SK-N-SH (cell line): ENCODE results near the gene ABCA10.

Experiments used
- FOXJ3 ChIP-seq: sonication (generic); formaldehyde crosslinking; IDR thresholded peaks from 2 replicates; pipeline ENCODE4 v1.5.1; 2020; ENCODE audit warnings: mild to moderate bottlenecking, missing genetic modification reagents
- SIN3A ChIP-seq: IDR thresholded peaks from 2 replicates; pipeline ENCODE4 v1.6.1; 2012; ENCODE audit warnings: low read depth, mild to moderate bottlenecking, low read length, moderate library complexity, borderline replicate concordance
- TF ChIP-seq, protein P1 (sequence below): fragments of 200-600 bp; sonication (generic); IDR thresholded peaks from 2 replicates; pipeline ENCODE4 v1.6.1; 2017; ENCODE audit warnings: antibody characterized with exemption, mild to moderate bottlenecking, moderate library complexity
- TF ChIP-seq, protein P2 (sequence below): fragments of 150-350 bp; IDR thresholded peaks from 2 replicates; pipeline ENCODE4 v1.6.1; 2017; ENCODE audit warnings: antibody characterized with exemption, low read length, low read depth, borderline replicate concordance

DNA sequence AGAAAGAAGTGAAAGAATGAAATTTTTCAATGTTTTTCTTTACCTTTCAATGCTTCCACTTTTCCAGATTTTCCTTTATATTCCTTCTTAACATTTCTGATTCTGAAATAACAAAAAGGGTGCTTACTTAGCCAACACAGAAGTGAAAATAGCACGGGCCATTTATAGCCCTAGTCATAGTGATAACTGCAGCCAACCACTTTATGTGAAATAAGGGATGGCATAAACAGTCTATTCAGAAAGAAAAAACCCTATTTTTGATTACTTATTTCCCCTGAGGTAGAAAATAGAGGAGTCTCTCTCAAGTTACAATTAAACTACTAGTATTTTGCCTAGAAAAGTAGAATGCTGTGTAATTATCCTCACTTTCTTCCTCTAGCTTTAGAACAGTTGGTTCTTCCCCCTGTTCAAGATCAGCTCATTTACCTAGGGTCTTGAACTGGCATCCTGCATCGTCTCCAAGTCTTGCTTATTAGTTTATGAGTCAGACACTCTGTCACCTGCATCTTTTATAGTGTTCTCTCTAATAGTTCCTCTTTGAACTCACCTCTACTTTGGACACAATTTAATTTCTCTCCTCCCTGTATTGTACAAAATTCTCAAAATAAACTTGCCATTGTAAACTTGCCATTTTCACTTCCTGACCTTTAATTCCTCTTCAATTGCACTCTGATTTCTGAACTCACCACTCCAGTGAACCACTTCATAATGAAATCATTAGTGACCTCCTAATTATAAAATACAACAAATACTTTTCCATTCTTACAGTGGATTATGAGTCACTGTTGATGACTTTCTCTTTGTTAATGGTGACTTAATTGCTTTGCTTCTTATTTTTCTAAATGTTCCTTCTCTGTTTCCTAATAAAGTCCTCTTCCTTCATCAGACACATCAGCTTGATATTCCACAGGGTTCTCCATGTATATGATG is 110.5 kb downstream of the ABCA10 start:
- TF ChIP-seq, protein P1, sequence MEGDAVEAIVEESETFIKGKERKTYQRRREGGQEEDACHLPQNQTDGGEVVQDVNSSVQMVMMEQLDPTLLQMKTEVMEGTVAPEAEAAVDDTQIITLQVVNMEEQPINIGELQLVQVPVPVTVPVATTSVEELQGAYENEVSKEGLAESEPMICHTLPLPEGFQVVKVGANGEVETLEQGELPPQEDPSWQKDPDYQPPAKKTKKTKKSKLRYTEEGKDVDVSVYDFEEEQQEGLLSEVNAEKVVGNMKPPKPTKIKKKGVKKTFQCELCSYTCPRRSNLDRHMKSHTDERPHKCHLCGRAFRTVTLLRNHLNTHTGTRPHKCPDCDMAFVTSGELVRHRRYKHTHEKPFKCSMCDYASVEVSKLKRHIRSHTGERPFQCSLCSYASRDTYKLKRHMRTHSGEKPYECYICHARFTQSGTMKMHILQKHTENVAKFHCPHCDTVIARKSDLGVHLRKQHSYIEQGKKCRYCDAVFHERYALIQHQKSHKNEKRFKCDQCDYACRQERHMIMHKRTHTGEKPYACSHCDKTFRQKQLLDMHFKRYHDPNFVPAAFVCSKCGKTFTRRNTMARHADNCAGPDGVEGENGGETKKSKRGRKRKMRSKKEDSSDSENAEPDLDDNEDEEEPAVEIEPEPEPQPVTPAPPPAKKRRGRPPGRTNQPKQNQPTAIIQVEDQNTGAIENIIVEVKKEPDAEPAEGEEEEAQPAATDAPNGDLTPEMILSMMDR: no peak
- TF ChIP-seq FOXJ3 (no peak), SIN3A (no peak)
- TF ChIP-seq, protein P2, sequence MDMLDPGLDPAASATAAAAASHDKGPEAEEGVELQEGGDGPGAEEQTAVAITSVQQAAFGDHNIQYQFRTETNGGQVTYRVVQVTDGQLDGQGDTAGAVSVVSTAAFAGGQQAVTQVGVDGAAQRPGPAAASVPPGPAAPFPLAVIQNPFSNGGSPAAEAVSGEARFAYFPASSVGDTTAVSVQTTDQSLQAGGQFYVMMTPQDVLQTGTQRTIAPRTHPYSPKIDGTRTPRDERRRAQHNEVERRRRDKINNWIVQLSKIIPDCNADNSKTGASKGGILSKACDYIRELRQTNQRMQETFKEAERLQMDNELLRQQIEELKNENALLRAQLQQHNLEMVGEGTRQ: no peak
